Adrenal gland (tissue), 12 donors: ENCODE data around the gene BRSK1. TPM values are rescaled to one million over a fixed set of nuclear protein-coding genes. Genes with fewer than 3 reads are reported as not detected.
A peak's percentile ranks its signal among the peaks of the same experiment; 100 is the strongest.

ENCODE experiments used
- DNase-seq, 7 donors: peaks; one replicate each; pipeline ENCODE4 v3.0.0-alpha.2; 2019 to 2020
- H3K27ac ChIP-seq, 5 donors: fragments of 200-600 bp; sonication (generic) in 4 of 5; 1 replicate in 3 of 5; 2 replicates in 2 of 5; pipeline versions ENCODE4 v1.5.1 to v1.8.0; 2016 to 2020; ENCODE audit warnings: mild to moderate bottlenecking in 1 of 5
- H3K27me3 ChIP-seq: fragments of 200-600 bp; 2 replicates; pipeline ENCODE4 v1.8.0; 2021
- H3K36me3 ChIP-seq, 2 donors: fragments of 200-600 bp; replicated peaks in 1 of 2; 1 replicate in 1 of 2; 2 replicates in 1 of 2; pipeline versions ENCODE4 v1.5.1 to v1.8.0; 2018 to 2022
- H3K4me1 ChIP-seq, 2 donors: fragments of 200-600 bp; replicated peaks in 1 of 2; 1 replicate in 1 of 2; 2 replicates in 1 of 2; pipeline versions ENCODE4 v1.5.1 to v1.8.0; 2018 to 2021
- H3K4me3 ChIP-seq, 4 donors: fragments of 200-600 bp; sonication (generic) in 3 of 4; one replicate each; pipeline ENCODE4 v1.5.1; 2016 to 2018
- H3K9me3 ChIP-seq, 3 donors: fragments of 200-600 bp; sonication (generic) in 1 of 3; replicated peaks in 1 of 3; 1 replicate in 2 of 3; 2 replicates in 1 of 3; pipeline versions ENCODE4 v1.5.1 to v1.8.0; 2016 to 2021
- CTCF ChIP-seq, 6 experiments: fragments of 450-650 bp in 4 of 6; fragments of 200-600 bp in 2 of 6; sonication (generic) in 1 of 6; IDR thresholded peaks; 1 replicate in 5 of 6; 2 replicates in 1 of 6; pipeline versions ENCODE4 v1.5.1 to v1.8.0; 2016 to 2021; ENCODE audit warnings: antibody characterized with exemption in 6 of 6, mild to moderate bottlenecking in 2 of 6, moderate library complexity in 1 of 6
- POLR2A ChIP-seq, 2 donors: fragments of 450-650 bp; IDR thresholded peaks; one replicate each; pipeline ENCODE4 v1.6.1; 2017; ENCODE audit warnings: antibody characterized with exemption in 2 of 2, mild to moderate bottlenecking in 2 of 2, moderate library complexity in 1 of 2
- WGBS, 4 donors: extraction: QIAGEN DNeasy Blood & Tissue Kit in 2 of 4; methylation state at CpG; one replicate each; pipeline versions ENCODE4 v1.1.5 to v1.1.7; 2013 to 2017; 5-methylcytosine and 5-hydroxymethylcytosine counted together
- intact Hi-C, 2 donors: fragments of 100-400 bp; cut with DNase I; formaldehyde crosslinking; loops; one replicate each; pipeline versions ENCODE4 v1.14.1 to v1.15.0; 2022 to 2023
- polyA plus RNA-seq, 3 donors: library from polyadenylated mRNA; stranded (reverse); fragments of 200-250 nt in 2 of 3; fragments of 350-450 nt in 1 of 3; fragmentation: Illumina TruSeq in 1 of 3; extraction: RNeasy Lipid Tissue Mini Kit (QIAGEN cat#74804) in 1 of 3; gene quantifications; one replicate each; pipeline ENCODE4 v1.2.3, GENCODE V29; 2013 to 2014
- total RNA-seq, 9 donors: library from RNA; depleted of rRNA in 4 of 9; stranded (reverse); fragments of >200 nt in 4 of 9; fragments of 120-200 nt in 1 of 9; fragmentation: NEBNext Ultra II Directional in 1 of 9; extraction: Animal tissue kit (Norgen Biotek cat#: 25700) in 1 of 9; gene quantifications; one replicate each; pipeline versions ENCODE4 v1.1.0 to v1.2.4, GENCODE V29; 2013 to 2023
- donor health status: healthy with polysubstance abuse.
- donor health status: Bipolar disorder and iron deficiency.
- donor health status: DM: yes; HTN: yes; CAD: no.
- donor health status: DM: no; HTN: no; CAD: no.
- donor health status: DM: no; HTN: no; CAD: no.
- donor health status: DM: yes; HTN: yes; CAD: no.

The BRSK1 gene
- total and polyA plus RNA-seq, 12 donors: 2.0 to 64.3 (median 13.6) TPM

- WGBS, 4 donors: 56 to 65% (median 62%) methylated on average over 23 to 25 of the region's 25 CpGs
- Histone ChIP-seq H3K27ac (no peak overlapping the region), H3K27me3 (peaks cover 18% of the 10 kb centered on the region), H3K4me1 (peaks cover 12 to 15% of the 10 kb centered on the region in 2 donors), H3K9me3 (no peaks in the 10 kb centered on the region), H3K36me3 (no peaks in the 10 kb centered on the region), H3K4me3 (no peak overlapping the region)
- intact Hi-C loops: no loop called here
- no peak for DNase-seq
- no peak for TF ChIP-seq CTCF (IDR thresholded peaks at IDR 0.05)
- no peak for TF ChIP-seq POLR2A (IDR thresholded peaks at IDR 0.05)
These were observed 68.8 kb downstream of the BRSK1 start for GRCh38 chr19:55352549-55353145.

- Histone ChIP-seq H3K36me3 (no peaks in the 10 kb centered on the region), H3K4me1 (peaks cover 12 to 15% of the 10 kb centered on the region in 2 donors), H3K9me3 (no peaks in the 10 kb centered on the region), H3K27me3 (peaks cover 18% of the 10 kb centered on the region), H3K27ac (no peak overlapping the region), H3K4me3 (peak overlapping the region in 2 of 4 donors; percentile 16 to 43)
- 3 to 6% (median 4%) methylated on average over 21 to 24 of the region's 24 CpGs for WGBS, 4 donors
- DNase-seq: no peak
- intact Hi-C loops: no loop called here
- TF ChIP-seq POLR2A (IDR thresholded peaks at IDR 0.05) (no peak), CTCF (IDR thresholded peaks at IDR 0.05) (no peak)
These were observed 69.6 kb downstream of the BRSK1 start for GRCh38 chr19:55353356-55353802.

- Histone ChIP-seq H3K27ac (no peak overlapping the region), H3K9me3 (no peaks in the 10 kb centered on the region), H3K4me1 (peaks cover 12 to 15% of the 10 kb centered on the region in 2 donors), H3K36me3 (no peaks in the 10 kb centered on the region), H3K4me3 (peak overlapping the region in 2 of 4 donors; percentile 16 to 43), H3K27me3 (peaks cover 18% of the 10 kb centered on the region)
- no peak for TF ChIP-seq CTCF (IDR thresholded peaks at IDR 0.05)
- no peak for TF ChIP-seq POLR2A (IDR thresholded peaks at IDR 0.05)
- WGBS, 4 donors: 2 to 4% (median 2%) methylated on average over 17 to 71 of the region's 72 CpGs
- peak in 5 of 7 donors; percentile 55 to 78 (median 69) for DNase-seq
- intact Hi-C loops: no loop called here
These were observed 70.3 kb downstream of the BRSK1 start for GRCh38 chr19:55353803-55354697.

GRCh38 chr19:55354698-55355212 is 71.0 kb downstream of the BRSK1 start, which contains the start of gene COX6B2:
Gene COX6B2, minus strand, starts transcription at chr19:55354719. Its CDS starts 198 bp downstream, at chr19:55354521.
- H3K4me3 ChIP-seq: peak within 1 kb of the TSS in 2 of 4 donors; percentile 16 to 43
- H3K36me3 ChIP-seq: no peaks in the 10 kb centered on the region
- DNase-seq: no peak
- 5 to 20% (median 5%) methylated on average over 2 to 42 of the region's 43 CpGs; no CpG with 5 or more reads in 1 of the 4 donors for WGBS, 4 donors
- intact Hi-C loops: no loop called here
- H3K9me3 ChIP-seq: no peaks in the 10 kb centered on the region
- peaks cover 18% of the 10 kb centered on the region for H3K27me3 ChIP-seq
- peaks cover 12 to 15% of the 10 kb centered on the region in 2 donors for H3K4me1 ChIP-seq
- no peak for TF ChIP-seq CTCF (IDR thresholded peaks at IDR 0.05)
- TF ChIP-seq POLR2A (IDR thresholded peaks at IDR 0.05): no peak
- no peak within 1 kb of the TSS for H3K27ac ChIP-seq
